Inflammatory macrophage treated with lipopolysaccharide for 4 hours (primary cell): Measurements from ENCODE around the gene TNFRSF19.
A peak's percentile ranks its signal among the peaks of the same experiment; 100 is the strongest.

Experiments
- DNase-seq: peaks from one replicate; pipeline ENCODE4 v3.0.0-alpha.2; 2020

Gene TNFRSF19

GRCh38 chr13:23608701-23609413, 38.6 kb downstream of the TNFRSF19 start:
- no peak for DNase-seq

- no peak for DNase-seq
Observed at GRCh38 chr13:23609414-23609760, 39.2 kb downstream of the TNFRSF19 start.

GRCh38 chr13:23609874-23610576, 39.8 kb downstream of the TNFRSF19 start:
- DNase-seq = peak; percentile 34

GRCh38 chr13:23610966-23611491, 40.8 kb downstream of the TNFRSF19 start:
- no peak for DNase-seq

GRCh38 chr13:23612182-23612581, 42.0 kb downstream of the TNFRSF19 start:
- DNase-seq = no peak

- no peak for DNase-seq
Observed at GRCh38 chr13:23612731-23613130, 42.5 kb downstream of the TNFRSF19 start.

GRCh38 chr13:23613596-23613995, 43.4 kb downstream of the TNFRSF19 start:
- no peak for DNase-seq

- DNase-seq = no peak
Observed at GRCh38 chr13:23615395-23616081, 45.3 kb downstream of the TNFRSF19 start.

- DNase-seq = no peak
Observed at GRCh38 chr13:23616228-23616627, 46.0 kb downstream of the TNFRSF19 start.

- DNase-seq = no peak
Observed at GRCh38 chr13:23617551-23618024, 47.4 kb downstream of the TNFRSF19 start.

- DNase-seq = no peak
Observed at GRCh38 chr13:23618341-23618740, 48.1 kb downstream of the TNFRSF19 start.

- no peak for DNase-seq
Observed at GRCh38 chr13:23619068-23619855, 49.0 kb downstream of the TNFRSF19 start.

- no peak for DNase-seq
Observed at GRCh38 chr13:23620211-23620610, 50.0 kb downstream of the TNFRSF19 start.

GRCh38 chr13:23620613-23621315, 50.6 kb downstream of the TNFRSF19 start:
- no peak for DNase-seq

GRCh38 chr13:23621316-23621645, 51.1 kb downstream of the TNFRSF19 start:
- peak; percentile 42 for DNase-seq

- no peak for DNase-seq
Observed at GRCh38 chr13:23622985-23623384, 52.8 kb downstream of the TNFRSF19 start.

GRCh38 chr13:23623394-23623793, 53.2 kb downstream of the TNFRSF19 start:
- no peak for DNase-seq

- no peak for DNase-seq
Observed at GRCh38 chr13:23626700-23627099, 56.5 kb downstream of the TNFRSF19 start.

- DNase-seq = no peak
Observed at GRCh38 chr13:23627410-23627809, 57.2 kb downstream of the TNFRSF19 start.

- DNase-seq = no peak
Observed at GRCh38 chr13:23628250-23628649, 58.0 kb downstream of the TNFRSF19 start.

- DNase-seq = no peak
Observed at GRCh38 chr13:23628765-23629565, 58.8 kb downstream of the TNFRSF19 start.
